ENCODE results near the gene NIM1K.
"Not testable (repeated sequence)": the region's sequence is repeated elsewhere in the genome, so short reads cannot be mapped to it uniquely, and the experiment has no call there.

The NIM1K gene

GRCh38 chr5:43232943-43233833 is 41.2 kb downstream of the NIM1K start:
- DNase-seq: no peak

GRCh38 chr5:43233946-43234345 is 41.9 kb downstream of the NIM1K start:
- DNase-seq: no peak

GRCh38 chr5:43236653-43237355 is 44.8 kb downstream of the NIM1K start:
- no peak for DNase-seq

- DNase-seq: no peak
Measured at GRCh38 chr5:43242196-43242595, 50.2 kb downstream of the NIM1K start.

- DNase-seq: no peak
Measured at GRCh38 chr5:43243270-43243669, 51.2 kb downstream of the NIM1K start.

GRCh38 chr5:43244823-43245565 is 53.0 kb downstream of the NIM1K start:
- DNase-seq: no peak

- DNase-seq: no peak
Measured at GRCh38 chr5:43245724-43246385, 53.8 kb downstream of the NIM1K start.

- no peak for DNase-seq
Measured at GRCh38 chr5:43251754-43252153, 59.7 kb downstream of the NIM1K start.

GRCh38 chr5:43255704-43256103 is 63.7 kb downstream of the NIM1K start:
- no peak for DNase-seq

- no peak for DNase-seq
Measured at GRCh38 chr5:43256261-43256966, 64.4 kb downstream of the NIM1K start.

- no peak for DNase-seq
Measured at GRCh38 chr5:43258116-43258515, 66.1 kb downstream of the NIM1K start.

GRCh38 chr5:43262269-43262668 is 70.2 kb downstream of the NIM1K start:
- DNase-seq: not testable (repeated sequence)

- DNase-seq: no peak
Measured at GRCh38 chr5:43268188-43268820, 76.3 kb downstream of the NIM1K start.

- no peak for DNase-seq
Measured at GRCh38 chr5:43270645-43271044, 78.6 kb downstream of the NIM1K start.

- DNase-seq: no peak
Measured at GRCh38 chr5:43273552-43273951, 81.5 kb downstream of the NIM1K start.

GRCh38 chr5:43274435-43275114 is 82.5 kb downstream of the NIM1K start:
- DNase-seq: no peak

- no peak for DNase-seq
Measured at GRCh38 chr5:43275391-43275790, 83.4 kb downstream of the NIM1K start.

GRCh38 chr5:43279548-43280274 is 87.7 kb downstream of the NIM1K start:
- DNase-seq: no peak

- DNase-seq: no peak
Measured at GRCh38 chr5:43281840-43282658, 90.0 kb downstream of the NIM1K start.
